IPS-NIHi7 (cell line): ENCODE data around the gene ADORA1.

Experiments used
- DNase-seq: peaks from one replicate; pipeline ENCODE4 v3.0.0; 2012; ENCODE audit warnings: mixed read lengths; ENCODE audit errors: extremely low spot score

Gene ADORA1

GRCh38 chr1:203121186-203122015, 6.1 kb upstream of the ADORA1 start:
- DNase-seq = no peak

GRCh38 chr1:203122159-203122558, 5.4 kb upstream of the ADORA1 start:
- DNase-seq = no peak

GRCh38 chr1:203124011-203124410, 3.5 kb upstream of the ADORA1 start:
- DNase-seq = no peak

- DNase-seq = no peak
Measured at GRCh38 chr1:203124546-203125317, 2.8 kb upstream of the ADORA1 start.

- DNase-seq = peak; percentile 63
Measured at GRCh38 chr1:203126151-203126865, 1.2 kb upstream of the ADORA1 start.

- no peak for DNase-seq
Measured at GRCh38 chr1:203126866-203127665, 460 bp upstream of the ADORA1 start.

- no peak for DNase-seq
Measured at GRCh38 chr1:203128431-203128715, 847 bp downstream of the ADORA1 start.

- no peak for DNase-seq
Measured at GRCh38 chr1:203128716-203129500, 1.4 kb downstream of the ADORA1 start.

- DNase-seq = no peak
Measured at GRCh38 chr1:203129501-203130231, 2.1 kb downstream of the ADORA1 start.

GRCh38 chr1:203130358-203130985, 2.9 kb downstream of the ADORA1 start:
- no peak for DNase-seq

- no peak for DNase-seq
Measured at GRCh38 chr1:203131548-203132200, 4.1 kb downstream of the ADORA1 start.

GRCh38 chr1:203133970-203134725, 6.6 kb downstream of the ADORA1 start:
- no peak for DNase-seq

GRCh38 chr1:203135636-203136305, 8.2 kb downstream of the ADORA1 start:
- DNase-seq = no peak

- DNase-seq = no peak
Measured at GRCh38 chr1:203136409-203137042, 9.0 kb downstream of the ADORA1 start.

- no peak for DNase-seq
Measured at GRCh38 chr1:203137324-203137723, 9.8 kb downstream of the ADORA1 start.

- no peak for DNase-seq
Measured at GRCh38 chr1:203138066-203138465, 10.5 kb downstream of the ADORA1 start.

GRCh38 chr1:203139976-203140475, 12.5 kb downstream of the ADORA1 start:
- DNase-seq = no peak
